Lower lobe of right lung (tissue), 2 donors: ENCODE data around the gene FBXO7. TPM values are rescaled to one million over a fixed set of nuclear protein-coding genes. Genes with fewer than 3 reads are reported as not detected.

Experiments
- ATAC-seq, 2 donors: fragments of 200-7000 bp; cut with Tn5 transposase; one replicate each; pipeline ENCODE4 v1.9.1; 2020 to 2022; ENCODE audit warnings: mild to moderate bottlenecking in 2 of 2, moderate library complexity in 2 of 2
- DNase-seq: peaks from one replicate; pipeline ENCODE4 v3.0.0-alpha.2; 2020
- H3K27ac ChIP-seq: fragments of 200-600 bp; one replicate; pipeline ENCODE4 v1.8.0; 2022
- H3K27me3 ChIP-seq: fragments of 200-600 bp; one replicate; pipeline ENCODE4 v1.8.0; 2022; ENCODE audit warnings: low read depth
- H3K36me3 ChIP-seq: fragments of 200-600 bp; one replicate; pipeline ENCODE4 v1.8.0; 2022; ENCODE audit warnings: mild to moderate bottlenecking
- H3K4me1 ChIP-seq: fragments of 200-600 bp; one replicate; pipeline ENCODE4 v1.8.0; 2022
- H3K4me3 ChIP-seq: fragments of 200-600 bp; one replicate; pipeline ENCODE4 v1.8.0; 2022; ENCODE audit warnings: mild to moderate bottlenecking
- H3K9me3 ChIP-seq: fragments of 200-600 bp; one replicate; pipeline ENCODE4 v1.8.0; 2022
- CTCF ChIP-seq: fragments of 200-600 bp; IDR thresholded peaks from one replicate; pipeline ENCODE4 v1.8.0; 2022; ENCODE audit warnings: antibody characterized with exemption, mild to moderate bottlenecking
- intact Hi-C: fragments of 100-400 bp; cut with DNase I; formaldehyde crosslinking; loops from one replicate; pipeline ENCODE4 v1.11.0; 2022
- total RNA-seq: library from RNA; stranded (reverse); fragmentation: NEBNext Ultra II Directional; extraction: Animal tissue kit (Norgen Biotek cat#: 25700); gene quantifications from one replicate; pipeline ENCODE4 v1.2.1, GENCODE V29; 2021
- donor health status: DM: no; HTN: yes; CAD: no; lungs with severe emphysema.

The FBXO7 gene
- total RNA-seq, 1 donor from 2014 or later: 93.2 TPM

- H3K36me3 ChIP-seq: peaks cover 38% of the 10 kb centered on the region
These were observed 5.6 kb downstream of the FBXO7 start for GRCh38 chr22:32480238-32480637.

GRCh38 chr22:32482708-32483107, 8.1 kb downstream of the FBXO7 start:
- Histone ChIP-seq H3K27ac (no peak overlapping the region), H3K4me3 (no peak overlapping the region), H3K27me3 (no peaks in the 10 kb centered on the region), H3K36me3 (peaks cover 63% of the 10 kb centered on the region), H3K4me1 (peaks cover 40% of the 10 kb centered on the region), H3K9me3 (no peaks in the 10 kb centered on the region)
- intact Hi-C loops: no loop called here
- ATAC-seq (peak in 1 of 2 donors; percentile 26), DNase-seq (no peak)
- TF ChIP-seq CTCF: no peak

More at GRCh38 chr22:32480238-32480637, 5.6 kb downstream of the FBXO7 start:
- TF ChIP-seq CTCF: no peak
- no peak for ATAC-seq
- Histone ChIP-seq H3K9me3 (no peaks in the 10 kb centered on the region), H3K27ac (no peak overlapping the region), H3K27me3 (no peaks in the 10 kb centered on the region), H3K4me1 (peaks cover 58% of the 10 kb centered on the region), H3K4me3 (no peak overlapping the region)
- no peak for DNase-seq
- intact Hi-C loops: no loop called here

DNA sequence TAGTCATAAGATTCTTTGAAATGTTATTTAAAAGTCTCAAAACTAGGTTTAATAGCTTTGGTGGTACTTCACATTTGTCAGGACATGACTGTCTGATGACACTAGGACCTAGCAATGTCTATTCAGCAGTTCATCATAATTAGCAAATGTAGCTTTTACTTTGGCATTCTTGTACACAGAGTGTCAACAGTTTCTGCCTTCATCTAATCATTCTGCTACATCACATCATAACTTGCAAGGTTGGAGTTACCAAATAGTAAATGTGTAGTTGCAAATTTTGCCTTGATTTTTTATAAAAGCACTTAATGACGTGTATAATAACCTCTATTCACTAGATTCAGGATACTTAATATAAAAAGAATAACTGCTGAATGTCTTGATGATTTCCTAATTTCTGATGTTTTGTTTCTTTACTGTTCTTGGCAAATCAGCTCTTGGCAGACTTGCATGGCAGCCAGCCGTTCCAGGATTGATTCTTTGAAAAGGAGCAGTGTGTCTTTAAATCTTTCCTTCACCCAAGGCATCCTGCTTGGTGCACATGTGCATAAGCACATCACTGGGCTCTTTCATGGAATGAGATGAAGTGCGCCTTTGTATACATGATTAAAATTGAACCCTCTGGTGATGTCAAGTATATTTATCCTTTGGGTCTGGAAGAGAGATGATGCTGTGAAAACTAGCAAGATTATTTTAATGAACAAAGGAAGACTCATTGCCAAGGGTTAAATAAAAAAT, 12.2 kb downstream of the FBXO7 start:
- no peak overlapping the region for H3K4me3 ChIP-seq
- no peaks in the 10 kb centered on the region for H3K27me3 ChIP-seq
- H3K9me3 ChIP-seq: no peaks in the 10 kb centered on the region
- intact Hi-C loops: no loop called here
- DNase-seq (no peak), ATAC-seq (no peak)
- peaks cover 83% of the 10 kb centered on the region for H3K36me3 ChIP-seq
- TF ChIP-seq CTCF: no peak
- peaks cover 26% of the 10 kb centered on the region for H3K4me1 ChIP-seq
- no peak overlapping the region for H3K27ac ChIP-seq

- H3K4me3 ChIP-seq: no peak overlapping the region
- peaks cover 19% of the 10 kb centered on the region for H3K4me1 ChIP-seq
- DNase-seq (no peak), ATAC-seq (no peak)
- H3K27ac ChIP-seq: no peak overlapping the region
- TF ChIP-seq CTCF: no peak
- intact Hi-C loops: no loop called here
- no peaks in the 10 kb centered on the region for H3K9me3 ChIP-seq
- H3K36me3 ChIP-seq: peaks cover 89% of the 10 kb centered on the region
- H3K27me3 ChIP-seq: no peaks in the 10 kb centered on the region
These were observed 12.8 kb downstream of the FBXO7 start for GRCh38 chr22:32487461-32487860.

- DNase-seq (no peak), ATAC-seq (no peak)
- no peak overlapping the region for H3K27ac ChIP-seq
- intact Hi-C loops: no loop called here
- H3K4me3 ChIP-seq: no peak overlapping the region
- no peak for TF ChIP-seq CTCF
- H3K27me3 ChIP-seq: no peaks in the 10 kb centered on the region
- no peaks in the 10 kb centered on the region for H3K9me3 ChIP-seq
- H3K36me3 ChIP-seq: peaks cover 98% of the 10 kb centered on the region
- peaks cover under 1% of the 10 kb centered on the region for H3K4me1 ChIP-seq
These were observed 14.8 kb downstream of the FBXO7 start for GRCh38 chr22:32489377-32489776.
